ENCODE results near the gene NUDT22.

NUDT22 gene, protein sequence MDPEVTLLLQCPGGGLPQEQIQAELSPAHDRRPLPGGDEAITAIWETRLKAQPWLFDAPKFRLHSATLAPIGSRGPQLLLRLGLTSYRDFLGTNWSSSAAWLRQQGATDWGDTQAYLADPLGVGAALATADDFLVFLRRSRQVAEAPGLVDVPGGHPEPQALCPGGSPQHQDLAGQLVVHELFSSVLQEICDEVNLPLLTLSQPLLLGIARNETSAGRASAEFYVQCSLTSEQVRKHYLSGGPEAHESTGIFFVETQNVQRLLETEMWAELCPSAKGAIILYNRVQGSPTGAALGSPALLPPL

DNA sequence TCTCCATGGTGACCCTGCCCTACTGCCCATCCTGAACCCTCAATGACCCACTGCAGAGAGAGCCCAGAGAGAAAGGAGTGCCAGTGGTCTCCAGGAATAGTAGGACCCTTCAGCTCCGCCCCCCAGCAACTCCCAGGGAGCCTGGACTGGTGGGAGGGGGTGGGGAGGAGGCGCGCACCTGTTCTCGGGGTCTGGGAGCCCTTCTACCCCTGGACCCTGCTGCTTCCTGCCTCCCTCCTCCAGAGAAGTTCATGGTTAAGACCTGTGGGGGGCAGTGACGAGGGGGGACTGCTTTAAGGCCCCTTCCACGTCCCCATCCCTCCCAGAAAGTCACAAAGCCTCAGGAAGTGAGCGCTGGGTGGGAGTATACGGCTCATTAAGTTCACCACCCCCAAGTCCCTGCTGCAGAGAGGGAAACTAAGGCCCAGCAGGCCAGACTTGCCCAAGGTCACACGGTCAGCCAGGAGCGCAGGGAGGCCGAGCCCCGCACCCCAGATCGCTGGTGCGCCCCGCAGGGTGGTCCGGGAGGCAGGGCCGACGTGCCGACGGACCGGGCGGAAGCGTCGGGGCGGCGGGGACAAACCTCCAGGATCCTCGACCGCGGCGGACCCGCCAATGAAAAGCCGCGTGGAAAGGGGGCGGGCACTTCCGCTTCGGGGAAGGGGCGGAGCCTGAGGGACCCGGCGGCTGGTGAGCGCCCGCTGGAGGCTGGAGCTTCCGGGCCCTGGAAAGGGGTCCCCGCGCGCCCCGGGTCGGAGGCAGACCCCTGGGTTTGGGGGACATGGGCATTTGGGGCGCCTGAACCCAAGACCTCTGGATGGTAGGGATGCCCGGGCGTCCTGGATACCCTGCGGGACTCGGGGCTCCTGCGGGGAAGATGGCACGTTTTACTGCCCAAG, at the start of gene NUDT22, which contains the start of gene TRPT1:
Gene NUDT22, plus strand, starts transcription at position 667 of the 899 bp plus-strand sequence. CDS start 379 bp downstream, outside the sequence.
Gene TRPT1, minus strand, starts transcription at position 579 of the 899 bp plus-strand sequence. Its CDS starts 326 bp downstream, at position 253.
- peak within 1 kb of the TSS; percentile 93 for H3K4me3 ChIP-seq (ENCODE audit: low read length)
- peak within 1 kb of the TSS; percentile 49 for H3K27ac ChIP-seq (ENCODE audit: low read length)
- peaks cover 13% of the 10 kb centered on the region for H3K4me1 ChIP-seq (ENCODE audit: insufficient read depth, low read length)
- H3K36me3 ChIP-seq (ENCODE audit: insufficient read depth, low read depth, low read length) = peaks cover 5% of the 10 kb centered on the region
- H3K9ac ChIP-seq (ENCODE audit: low read depth, low read length) = peak within 1 kb of the TSS; percentile 88
- H3K9me3 ChIP-seq (ENCODE audit: insufficient read depth, low read depth, low read length) = no peaks in the 10 kb centered on the region
- no peaks in the 10 kb centered on the region for H3K27me3 ChIP-seq (ENCODE audit: insufficient read depth, low read length)

DNA sequence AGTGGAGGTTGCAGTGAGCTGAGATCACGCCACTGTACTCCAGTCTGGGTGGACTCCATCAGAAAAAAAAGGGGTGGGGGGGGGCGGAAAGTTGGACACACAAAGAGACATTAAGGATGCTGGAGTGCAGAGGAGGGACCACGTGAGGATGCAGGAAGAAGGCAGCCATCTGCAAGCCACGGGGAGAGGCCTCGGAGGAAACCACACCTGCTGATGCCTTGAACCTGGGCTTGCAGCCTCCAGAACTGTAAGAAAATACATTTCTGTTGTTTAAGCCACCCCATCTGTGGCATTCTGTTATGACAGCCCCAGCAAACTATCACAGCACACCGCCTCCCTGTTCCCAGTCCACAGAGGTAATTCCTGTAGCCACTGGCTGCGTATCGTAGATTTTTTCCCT, 49.3 kb upstream of the NUDT22 start:
- H3K36me3 ChIP-seq (ENCODE audit: insufficient read depth, low read depth, low read length) = 0 out of 2 replicates have a peak, but pooled peaks cover 5% of the 10 kb centered on the region
- H3K4me1 ChIP-seq (ENCODE audit: insufficient read depth, low read length) = peaks cover 2% of the 10 kb centered on the region; the same call in 1 of the 2 replicates
- H3K27ac ChIP-seq (ENCODE audit: low read length) = no peak overlapping the region
- H3K9me3 ChIP-seq (ENCODE audit: insufficient read depth, low read depth, low read length) = no peaks in the 10 kb centered on the region; the same call in 1 of the 2 replicates
- H3K27me3 ChIP-seq (ENCODE audit: insufficient read depth, low read length) = no peaks in the 10 kb centered on the region
- H3K9ac ChIP-seq (ENCODE audit: low read depth, low read length) = no peak overlapping the region
- no peak overlapping the region for H3K4me3 ChIP-seq (ENCODE audit: low read length)

DNA sequence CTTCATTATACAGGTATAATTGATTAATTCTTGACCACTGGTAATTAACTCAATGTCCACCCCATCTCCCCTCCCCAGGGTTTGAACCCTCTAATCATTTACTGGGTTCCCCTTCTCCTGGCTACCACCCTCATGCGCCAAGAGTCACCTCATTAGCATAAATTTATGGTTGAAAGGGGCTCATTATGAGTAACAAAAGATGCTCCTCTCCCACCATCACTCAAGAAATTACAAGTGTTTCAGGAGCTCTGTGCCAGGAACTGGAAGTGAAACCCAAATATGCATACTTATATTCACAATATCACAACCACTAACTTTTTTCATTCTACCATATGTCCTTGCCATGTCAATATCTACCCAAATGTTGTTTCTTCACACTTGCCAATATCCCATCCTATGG, 47.9 kb upstream of the NUDT22 start:
- Histone ChIP-seq H3K27ac (ENCODE audit: low read length) (no peak overlapping the region), H3K4me3 (ENCODE audit: low read length) (no peak overlapping the region), H3K36me3 (ENCODE audit: insufficient read depth, low read depth, low read length) (0 out of 2 replicates have a peak, but pooled peaks cover 5% of the 10 kb centered on the region), H3K27me3 (ENCODE audit: insufficient read depth, low read length) (no peaks in the 10 kb centered on the region), H3K9me3 (ENCODE audit: insufficient read depth, low read depth, low read length) (no peaks in the 10 kb centered on the region; the same call in 1 of the 2 replicates), H3K9ac (ENCODE audit: low read depth, low read length) (no peak overlapping the region), H3K4me1 (ENCODE audit: insufficient read depth, low read length) (peaks cover 4% of the 10 kb centered on the region; the same call in 1 of the 2 replicates)

DNA sequence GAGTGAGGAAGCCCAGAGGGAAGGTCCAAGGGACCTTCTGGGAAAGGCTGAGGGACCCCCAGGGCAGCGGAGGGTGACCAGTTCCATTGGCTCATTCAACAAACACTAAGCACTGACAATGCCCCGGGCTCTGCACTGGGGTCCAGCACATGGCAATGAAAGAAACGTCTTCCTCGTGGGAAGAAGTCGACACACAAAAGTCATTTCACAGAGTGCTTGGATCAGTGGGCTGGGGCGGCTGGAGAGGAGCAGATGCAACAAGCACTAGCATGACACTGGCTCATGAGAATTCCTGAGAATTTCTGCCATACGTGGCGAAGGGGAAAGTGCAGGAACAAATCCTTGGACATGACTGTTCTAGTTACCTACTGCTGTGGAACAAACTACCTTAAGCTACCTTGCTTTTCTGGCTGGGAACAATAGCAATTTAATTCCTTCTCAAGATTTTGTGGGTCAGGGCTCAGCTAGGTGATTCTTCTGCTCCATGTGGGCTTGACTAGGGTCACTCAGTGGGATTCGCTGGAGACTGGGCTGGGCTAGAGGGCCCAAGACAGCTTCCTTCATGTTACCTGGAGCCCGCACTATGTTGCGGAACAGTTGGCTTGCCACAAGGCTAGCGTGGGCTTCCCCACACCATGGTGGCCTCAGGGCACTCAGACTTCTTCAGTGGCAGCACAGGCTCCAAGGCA, 47.0 kb upstream of the NUDT22 start:
- Histone ChIP-seq H3K27ac (ENCODE audit: low read length) (no peak overlapping the region), H3K4me3 (ENCODE audit: low read length) (no peak overlapping the region), H3K27me3 (ENCODE audit: insufficient read depth, low read length) (no peaks in the 10 kb centered on the region), H3K9me3 (ENCODE audit: insufficient read depth, low read depth, low read length) (no peaks in the 10 kb centered on the region), H3K9ac (ENCODE audit: low read depth, low read length) (no peak overlapping the region), H3K36me3 (ENCODE audit: insufficient read depth, low read depth, low read length) (0 out of 2 replicates have a peak, but pooled peaks cover 5% of the 10 kb centered on the region), H3K4me1 (ENCODE audit: insufficient read depth, low read length) (peaks cover 4% of the 10 kb centered on the region; the same call in 1 of the 2 replicates)

DNA sequence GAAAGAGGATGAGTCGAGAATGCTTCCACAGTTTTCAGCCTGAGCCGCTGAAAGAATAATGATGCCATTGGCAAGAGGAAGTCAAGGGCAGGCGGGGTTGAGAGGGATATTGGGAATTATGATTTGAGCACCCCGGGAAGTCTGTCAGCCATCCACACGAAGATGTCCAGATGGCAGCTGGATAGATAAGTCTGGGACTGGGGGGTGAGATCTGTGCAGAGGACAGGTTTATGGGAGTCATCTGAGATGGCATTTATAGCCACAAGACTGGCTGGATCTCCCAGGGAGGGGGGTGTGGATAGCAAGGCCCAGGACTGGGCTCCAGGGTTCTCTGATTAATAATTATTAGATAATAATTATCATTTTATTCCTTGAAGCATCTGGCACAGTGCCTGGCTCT, 45.2 kb upstream of the NUDT22 start:
- H3K36me3 ChIP-seq (ENCODE audit: insufficient read depth, low read depth, low read length) = 0 out of 2 replicates have a peak, but pooled peaks cover 5% of the 10 kb centered on the region
- H3K4me3 ChIP-seq (ENCODE audit: low read length) = no peak overlapping the region
- no peaks in the 10 kb centered on the region for H3K9me3 ChIP-seq (ENCODE audit: insufficient read depth, low read depth, low read length)
- H3K27me3 ChIP-seq (ENCODE audit: insufficient read depth, low read length) = no peaks in the 10 kb centered on the region
- peaks cover 4% of the 10 kb centered on the region; the same call in 1 of the 2 replicates for H3K4me1 ChIP-seq (ENCODE audit: insufficient read depth, low read length)
- no peak overlapping the region for H3K9ac ChIP-seq (ENCODE audit: low read depth, low read length)
- no peak overlapping the region for H3K27ac ChIP-seq (ENCODE audit: low read length)

DNA sequence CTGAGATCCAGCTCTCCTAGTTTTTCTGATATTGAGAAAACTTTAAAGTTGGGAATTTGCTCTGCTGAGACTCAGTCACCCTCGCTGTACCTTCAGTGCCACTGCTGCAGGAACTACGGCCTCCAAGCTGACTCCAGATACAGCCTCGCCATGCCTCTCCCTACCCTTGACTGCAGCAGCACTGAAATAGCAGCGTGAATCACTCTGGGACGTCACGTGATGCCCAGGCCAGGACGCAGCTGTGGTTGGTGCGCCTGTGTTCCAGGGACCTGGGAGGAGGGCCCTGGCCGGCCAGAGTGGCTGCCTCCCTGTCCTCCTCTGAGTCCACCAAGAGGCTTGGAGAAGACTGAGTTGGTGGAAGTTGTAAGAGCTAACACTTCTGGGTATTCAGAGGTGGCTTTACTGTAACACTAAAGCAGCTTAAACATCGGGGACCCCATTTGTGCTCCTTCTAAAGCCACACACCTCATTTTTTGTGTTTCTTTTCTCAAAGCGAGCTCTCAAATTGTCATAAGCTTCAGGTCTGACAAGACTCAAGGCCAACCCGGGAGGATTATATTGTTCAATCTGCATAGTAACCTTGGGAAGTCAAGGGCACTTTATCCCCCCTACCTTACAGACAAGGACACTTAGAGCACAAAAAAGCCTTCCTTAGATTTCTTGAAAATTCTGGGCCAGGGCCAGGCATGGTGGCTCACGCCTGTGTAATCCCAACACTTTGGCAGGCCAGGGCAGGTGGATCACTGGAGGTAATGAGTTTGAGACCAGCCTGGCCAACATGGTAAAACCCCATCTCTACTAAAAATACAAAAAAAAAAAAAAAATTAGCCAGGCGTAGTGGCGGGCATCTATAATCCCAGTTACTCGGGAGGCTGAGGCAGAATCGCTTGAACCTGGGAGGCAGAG, 44.3 kb upstream of the NUDT22 start:
- Histone ChIP-seq H3K27ac (ENCODE audit: low read length) (no peak overlapping the region), H3K4me3 (ENCODE audit: low read length) (peak overlapping the region; percentile 27), H3K9ac (ENCODE audit: low read depth, low read length) (peak overlapping the region; percentile 47; the same call in 1 of the 2 replicates), H3K27me3 (ENCODE audit: insufficient read depth, low read length) (no peaks in the 10 kb centered on the region), H3K9me3 (ENCODE audit: insufficient read depth, low read depth, low read length) (no peaks in the 10 kb centered on the region), H3K36me3 (ENCODE audit: insufficient read depth, low read depth, low read length) (0 out of 2 replicates have a peak, but pooled peaks cover 5% of the 10 kb centered on the region), H3K4me1 (ENCODE audit: insufficient read depth, low read length) (peaks cover 4% of the 10 kb centered on the region; the same call in 1 of the 2 replicates)

DNA sequence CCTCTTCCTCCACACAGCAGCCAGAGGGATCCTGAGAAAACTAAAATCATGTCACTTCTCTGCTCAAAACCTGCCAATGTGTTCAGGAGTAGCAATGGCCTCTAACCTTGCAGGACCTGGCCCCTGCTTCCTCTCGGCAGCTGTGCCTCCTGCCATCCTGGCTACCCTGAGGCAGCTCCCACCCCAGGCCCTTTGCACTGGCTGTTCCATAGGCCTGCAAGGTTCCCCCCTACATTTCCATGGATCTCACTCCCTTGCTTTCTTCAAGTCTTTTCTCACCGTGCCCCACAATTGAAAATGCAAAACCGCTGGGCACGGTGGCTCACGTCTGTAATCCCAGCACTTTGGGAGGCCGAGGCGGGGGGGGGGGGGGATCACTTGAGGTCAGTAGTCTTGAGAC, 42.2 kb upstream of the NUDT22 start:
- H3K4me1 ChIP-seq (ENCODE audit: insufficient read depth, low read length) = peaks cover 4% of the 10 kb centered on the region; the same call in 1 of the 2 replicates
- no peaks in the 10 kb centered on the region for H3K27me3 ChIP-seq (ENCODE audit: insufficient read depth, low read length)
- peak overlapping the region; percentile 24; the same call in 1 of the 2 replicates for H3K4me3 ChIP-seq (ENCODE audit: low read length)
- no peak overlapping the region for H3K9ac ChIP-seq (ENCODE audit: low read depth, low read length)
- H3K36me3 ChIP-seq (ENCODE audit: insufficient read depth, low read depth, low read length) = peaks cover 7% of the 10 kb centered on the region
- no peak overlapping the region for H3K27ac ChIP-seq (ENCODE audit: low read length)
- H3K9me3 ChIP-seq (ENCODE audit: insufficient read depth, low read depth, low read length) = no peaks in the 10 kb centered on the region

DNA sequence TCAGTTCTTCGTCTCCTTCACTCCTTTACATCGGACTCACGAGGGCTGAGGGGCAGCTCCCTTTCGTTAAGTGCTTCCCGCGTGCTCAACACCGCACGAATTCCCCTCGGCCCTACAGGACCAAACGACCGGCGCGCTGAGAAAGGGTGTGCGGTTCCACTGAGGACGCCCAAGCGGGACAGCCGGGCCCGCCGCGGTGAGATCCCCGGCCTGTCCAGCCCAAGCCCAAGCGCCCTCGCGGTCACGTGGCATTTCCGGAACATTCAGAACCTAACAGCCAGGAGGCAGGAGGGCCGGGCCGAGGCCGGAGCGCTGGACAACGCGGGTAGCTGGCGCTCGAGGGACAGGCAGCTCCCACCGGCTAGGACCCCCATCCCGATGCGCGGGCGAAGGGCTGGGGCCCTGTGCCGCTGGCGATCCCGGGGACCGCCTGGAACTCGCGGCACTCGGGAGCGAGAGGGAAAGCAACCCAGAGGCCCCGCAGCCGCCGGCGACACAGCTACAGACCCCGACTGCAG, 40.8 kb upstream of the NUDT22 start:
- peaks cover 17% of the 10 kb centered on the region for H3K36me3 ChIP-seq (ENCODE audit: insufficient read depth, low read depth, low read length)
- peak overlapping the region; percentile 97 for H3K9ac ChIP-seq (ENCODE audit: low read depth, low read length)
- no peaks in the 10 kb centered on the region for H3K27me3 ChIP-seq (ENCODE audit: insufficient read depth, low read length)
- peaks cover 4% of the 10 kb centered on the region; the same call in 1 of the 2 replicates for H3K4me1 ChIP-seq (ENCODE audit: insufficient read depth, low read length)
- peak overlapping the region; percentile 88 for H3K4me3 ChIP-seq (ENCODE audit: low read length)
- H3K27ac ChIP-seq (ENCODE audit: low read length) = peak overlapping the region; percentile 96
- H3K9me3 ChIP-seq (ENCODE audit: insufficient read depth, low read depth, low read length) = no peaks in the 10 kb centered on the region

DNA sequence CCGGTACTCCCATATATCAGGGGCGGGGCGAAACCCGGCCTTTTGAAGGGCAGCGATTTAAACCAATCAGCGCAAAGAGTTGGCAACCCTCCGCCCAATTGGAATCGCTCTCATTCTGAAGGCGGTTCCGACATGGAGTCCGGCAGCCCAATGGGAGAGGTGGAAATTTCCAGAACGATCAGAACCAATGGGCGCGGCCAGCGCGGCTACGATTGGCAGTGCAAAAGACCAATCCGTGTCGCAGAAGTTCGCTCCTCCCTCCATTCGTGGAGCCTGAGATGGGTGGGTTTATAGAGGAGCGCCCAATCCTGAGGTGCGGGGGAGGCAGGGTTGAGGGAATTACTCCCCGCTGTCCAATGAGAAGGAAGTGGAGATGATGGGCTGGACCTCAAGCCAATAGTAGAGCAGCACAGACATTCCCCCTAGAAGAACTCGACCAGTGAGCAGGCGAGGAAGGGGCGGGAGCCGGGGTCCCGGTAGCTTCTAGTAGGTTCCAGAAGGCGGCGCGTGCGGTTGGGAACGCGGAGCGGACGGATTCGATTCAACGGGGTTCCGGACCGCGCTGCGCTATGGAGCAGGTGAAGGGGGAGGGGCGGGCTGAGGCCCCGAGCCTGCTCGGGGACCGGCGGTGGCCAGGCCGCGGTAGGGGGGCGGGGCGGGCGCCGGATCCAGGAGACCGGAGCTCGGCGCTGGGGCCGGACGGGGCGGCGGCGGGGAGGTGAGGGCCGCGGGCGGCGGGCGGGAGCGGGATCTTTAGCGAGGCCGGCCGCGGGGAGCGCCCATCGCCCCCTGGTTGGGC, 40.2 kb upstream of the NUDT22 start, which contains the start of gene STIP1:
Gene STIP1, plus strand, starts transcription at position 479 of the 799 bp plus-strand sequence. Its CDS starts 91 bp downstream, at position 570.
- Histone ChIP-seq H3K4me3 (ENCODE audit: low read length) (peak within 1 kb of the TSS; percentile 88), H3K36me3 (ENCODE audit: insufficient read depth, low read depth, low read length) (peaks cover 22% of the 10 kb centered on the region), H3K27ac (ENCODE audit: low read length) (peak within 1 kb of the TSS; percentile 96), H3K4me1 (ENCODE audit: insufficient read depth, low read length) (peaks cover 4% of the 10 kb centered on the region; the same call in 1 of the 2 replicates), H3K9me3 (ENCODE audit: insufficient read depth, low read depth, low read length) (no peaks in the 10 kb centered on the region), H3K27me3 (ENCODE audit: insufficient read depth, low read length) (no peaks in the 10 kb centered on the region), H3K9ac (ENCODE audit: low read depth, low read length) (peak within 1 kb of the TSS; percentile 97)
